T-cell (primary cell): ENCODE data around the gene PTN. TPM values are rescaled to one million over a fixed set of nuclear protein-coding genes. Genes with fewer than 3 reads are reported as not detected.

ENCODE experiments used
- ATAC-seq, 4 experiments: fragments of 200-7000 bp in 3 of 4; fragments of 150-1000 bp in 1 of 4; cut with Tn5 transposase; replicated peaks in 1 of 4; 1 replicate in 3 of 4; 2 replicates in 1 of 4; pipeline ENCODE4 v1.10.0; 2021; ENCODE audit warnings: moderate library complexity in 3 of 4, mild to moderate bottlenecking in 2 of 4, moderate number of reproducible peaks in 1 of 4
- CTCF ChIA-PET, 2 donors: fragments of 300-600 bp; sonication (Branson Sonifier 250); formaldehyde crosslinking; loops; one replicate each; lab custom pipeline; 2022; ENCODE audit warnings: antibody characterized with exemption in 2 of 2; lab: Charles Lee
- POLR2A ChIA-PET, 2 donors: fragments of 300-600 bp; sonication (Branson Sonifier 250); formaldehyde crosslinking; loops; one replicate each; lab custom pipeline; 2022; ENCODE audit warnings: antibody characterized with exemption in 2 of 2; lab: Charles Lee
- DNase-seq, 35 experiments: peaks; one replicate each; pipeline versions ENCODE4 v3.0.0 to v3.0.0-alpha.2; 2013 to 2023
- H3K27ac ChIP-seq: one replicate; pipeline ENCODE4 v1.5.1; 2013; ENCODE audit warnings: low read length
- H3K27me3 ChIP-seq, 2 experiments: replicated peaks in 1 of 2; 1 replicate in 1 of 2; 2 replicates in 1 of 2; pipeline versions ENCODE4 v1.6.1 to v1.7.0; 2013; ENCODE audit warnings: low read length in 1 of 2, mixed read lengths in 1 of 2; ENCODE audit not compliant: control insufficient read depth in 2 of 2, insufficient read depth in 2 of 2; ENCODE audit errors: extremely low read depth in 1 of 2
- H3K36me3 ChIP-seq, 2 donors: 1 replicate in 1 of 2; 2 replicates in 1 of 2; pipeline versions ENCODE4 v1.6.1 to v1.7.0; 2013; ENCODE audit warnings: low read length in 1 of 2; ENCODE audit not compliant: control insufficient read depth in 2 of 2, insufficient read depth in 1 of 2; ENCODE audit errors: extremely low read depth in 1 of 2
- H3K4me1 ChIP-seq, 2 experiments: 1 replicate in 1 of 2; 2 replicates in 1 of 2; pipeline versions ENCODE4 v1.6.1 to v1.7.0; 2013; ENCODE audit warnings: low read length in 2 of 2, mixed read lengths in 1 of 2; ENCODE audit not compliant: insufficient read depth in 2 of 2, control insufficient read depth in 1 of 2; ENCODE audit errors: extremely low read depth in 1 of 2
- H3K4me3 ChIP-seq, 2 donors: 1 replicate in 1 of 2; 2 replicates in 1 of 2; pipeline versions ENCODE4 v1.5.1 to v1.7.0; 2013; ENCODE audit warnings: mild to moderate bottlenecking in 2 of 2, low read length in 1 of 2, moderate library complexity in 1 of 2; ENCODE audit not compliant: control insufficient read depth in 1 of 2; ENCODE audit errors: extremely low read depth in 1 of 2
- H3K9me3 ChIP-seq: 2 replicates; pipeline ENCODE4 v1.7.0; 2013
- H3K27ac Mint-ChIP-seq, 2 donors: one replicate each; pipeline ENCODE4 v1.8.0; 2020 to 2021; ENCODE audit warnings: mild to moderate bottlenecking in 2 of 2, mixed read lengths in 2 of 2
- H3K27me3 Mint-ChIP-seq, 2 donors: one replicate each; pipeline ENCODE4 v1.8.0; 2021 to 2022; ENCODE audit warnings: mixed read lengths in 2 of 2
- H3K36me3 Mint-ChIP-seq: one replicate; pipeline ENCODE4 v1.8.0; 2021; ENCODE audit warnings: mixed read lengths
- H3K4me1 Mint-ChIP-seq, 3 donors: one replicate each; pipeline ENCODE4 v1.8.0; 2020 to 2022; ENCODE audit warnings: mixed read lengths in 3 of 3, mild to moderate bottlenecking in 1 of 3
- H3K4me3 Mint-ChIP-seq, 3 donors: one replicate each; pipeline ENCODE4 v1.8.0; 2020 to 2022; ENCODE audit warnings: mild to moderate bottlenecking in 3 of 3, mixed read lengths in 3 of 3, moderate library complexity in 3 of 3
- H3K9me3 Mint-ChIP-seq, 3 donors: one replicate each; pipeline ENCODE4 v1.8.0; 2020 to 2022; ENCODE audit warnings: mixed read lengths in 3 of 3
- WGBS: methylation state at CpG from one replicate; pipeline ENCODE4 v1.1.5; 2013; ENCODE audit warnings: missing lambda C conversion rate; ENCODE audit not compliant: insufficient coverage; 5-methylcytosine and 5-hydroxymethylcytosine counted together
- total RNA-seq, 35 experiments: library from RNA in 6 of 35; stranded (reverse) in 6 of 35; fragments of 120-200 nt in 1 of 35; gene quantifications; one replicate each; pipeline versions ENCODE4 v1.2.1 to v1.2.4 and lab custom pipeline; 2013 to 2026

PTN gene
- total RNA-seq, 5 donors from 2014 or later (not counting 1 experiment from before 2014, with no cell fraction given) = 0.16 TPM; not detected in 4

DNA sequence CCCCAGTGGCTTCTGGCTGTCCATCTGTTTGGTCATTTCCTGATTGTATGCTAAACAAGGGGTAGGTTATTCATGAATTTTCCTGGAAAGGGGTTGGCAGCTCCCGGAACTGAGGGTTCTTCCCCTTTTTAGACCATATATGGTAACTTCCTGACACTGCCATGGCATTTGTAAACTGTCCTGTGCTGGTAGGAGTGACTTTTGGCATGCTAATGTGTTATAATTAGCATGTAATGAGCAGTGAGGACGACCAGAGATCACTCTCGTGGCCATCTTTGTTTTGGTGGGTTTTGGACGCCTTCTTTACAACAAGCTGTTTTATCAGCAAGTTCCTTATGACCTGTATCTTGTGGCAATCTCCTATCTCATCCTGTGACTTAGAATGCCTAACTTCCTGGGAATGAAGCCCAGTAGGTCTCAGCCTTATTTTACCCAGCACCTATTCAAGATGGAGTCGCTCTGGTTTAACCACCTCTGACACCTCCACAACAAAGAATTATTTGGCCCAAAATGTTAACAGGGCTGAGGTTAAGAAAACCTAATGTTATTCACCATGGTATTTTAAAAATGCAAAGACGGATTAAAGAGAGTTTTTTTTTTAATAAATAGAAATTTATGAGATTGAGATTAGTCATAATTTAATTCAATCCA lies 2.4 kb upstream of the PTN start:
- DNase-seq (no peak), ATAC-seq (no peak)
- ChIA-PET CTCF (no interaction called here), POLR2A (no interaction called here)
- no peaks in the 10 kb centered on the region for H3K9me3 ChIP-seq
- peaks cover 0 to 5% of the 10 kb centered on the region in 2 experiments for H3K27me3 ChIP-seq
- no peak overlapping the region for H3K27ac Mint-ChIP-seq
- H3K36me3 Mint-ChIP-seq = no peaks in the 10 kb centered on the region
- H3K4me1 ChIP-seq = no peaks in the 10 kb centered on the region
- no peaks in the 10 kb centered on the region for H3K36me3 ChIP-seq
- no CpG with 5 or more reads among the region's 6 CpGs for WGBS
- H3K9me3 Mint-ChIP-seq = peaks cover 0 to 7% (median 5%) of the 10 kb centered on the region in 3 donors
- no peak overlapping the region for H3K27ac ChIP-seq
- H3K27me3 Mint-ChIP-seq = peaks cover 5 to 9% of the 10 kb centered on the region in 2 donors
- H3K4me1 Mint-ChIP-seq = peaks cover 0 to 6% (median 0%) of the 10 kb centered on the region in 3 donors
- H3K4me3 Mint-ChIP-seq = no peak overlapping the region
- no peak overlapping the region for H3K4me3 ChIP-seq

DNA sequence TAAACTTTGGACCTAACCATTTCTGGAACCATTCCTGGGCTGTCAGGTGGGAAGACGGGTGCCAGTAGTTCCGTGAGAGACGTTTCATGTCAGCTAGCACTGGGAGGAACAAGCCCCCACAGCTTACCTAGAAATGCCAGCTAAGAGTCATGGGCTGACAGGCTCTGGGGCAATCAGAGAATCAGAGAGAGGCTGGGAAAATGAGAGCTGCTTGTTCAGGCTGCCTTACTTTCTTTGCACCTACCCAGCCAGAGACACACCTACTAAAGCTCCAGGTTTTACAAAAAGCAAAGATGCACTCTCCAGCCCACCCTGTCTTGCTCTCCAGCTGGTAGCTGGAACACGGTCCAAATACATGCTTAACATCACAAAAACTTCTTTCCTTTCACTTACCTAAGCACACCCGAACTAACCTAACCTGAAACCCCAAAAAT lies 688 bp downstream of the PTN start:
- no peak overlapping the region for H3K27ac ChIP-seq
- Mint-ChIP-seq H3K36me3 (no peaks in the 10 kb centered on the region), H3K4me1 (peaks cover 0 to 6% (median 0%) of the 10 kb centered on the region in 3 donors), H3K27ac (no peak overlapping the region), H3K4me3 (no peak overlapping the region), H3K9me3 (peaks cover 7 to 9% (median 8%) of the 10 kb centered on the region in 3 donors), H3K27me3 (peaks cover 5 to 9% of the 10 kb centered on the region in 2 donors)
- no peaks in the 10 kb centered on the region for H3K36me3 ChIP-seq
- ChIA-PET CTCF (no interaction called here), POLR2A (interaction anchor here in 1 of 2 donors (0.6 kb wide), 1 partner anchor 1029 kb away, joined by 16 read pairs; no protein-coding TSS in a partner anchor)
- no peak for ATAC-seq
- H3K9me3 ChIP-seq = no peaks in the 10 kb centered on the region
- no peaks in the 10 kb centered on the region for H3K4me1 ChIP-seq
- WGBS = 34% methylated on average over 4 of the region's 5 CpGs
- no peak overlapping the region for H3K4me3 ChIP-seq
- no peak for DNase-seq
- peaks cover 0 to 5% of the 10 kb centered on the region in 2 experiments for H3K27me3 ChIP-seq

DNA sequence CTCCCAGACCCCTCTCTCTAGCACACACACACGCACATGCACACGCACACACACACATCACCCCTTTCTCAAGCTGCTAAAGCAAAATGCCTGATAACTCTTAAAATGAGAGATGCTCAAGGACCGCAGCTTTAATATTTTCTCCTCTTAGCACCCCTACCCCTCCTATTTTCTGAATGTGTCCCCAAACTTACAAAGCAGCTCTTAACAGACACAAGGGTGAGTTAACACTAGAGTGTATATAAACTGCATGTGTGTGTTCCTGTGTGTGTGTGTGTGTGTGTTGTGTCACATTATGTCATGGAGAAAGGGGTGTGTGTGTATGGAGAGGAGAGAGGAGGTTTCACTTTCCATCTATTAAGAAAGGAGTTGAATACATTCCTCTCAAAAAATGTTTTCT lies 1.3 kb downstream of the PTN start:
- no peaks in the 10 kb centered on the region for H3K4me1 ChIP-seq
- ChIA-PET POLR2A (no interaction called here), CTCF (no interaction called here)
- Mint-ChIP-seq H3K4me1 (peaks cover 0 to 6% (median 0%) of the 10 kb centered on the region in 3 donors), H3K27me3 (peaks cover 5 to 9% of the 10 kb centered on the region in 2 donors), H3K36me3 (no peaks in the 10 kb centered on the region), H3K4me3 (no peak overlapping the region), H3K27ac (no peak overlapping the region), H3K9me3 (peaks cover 7 to 9% (median 8%) of the 10 kb centered on the region in 3 donors)
- no peaks in the 10 kb centered on the region for H3K9me3 ChIP-seq
- H3K4me3 ChIP-seq = no peak overlapping the region
- H3K27ac ChIP-seq = no peak overlapping the region
- no peaks in the 10 kb centered on the region for H3K36me3 ChIP-seq
- WGBS = 76% methylated on average over 2 of the region's 3 CpGs
- no peak for DNase-seq
- ATAC-seq = no peak
- H3K27me3 ChIP-seq = peaks cover 0 to 5% of the 10 kb centered on the region in 2 experiments

DNA sequence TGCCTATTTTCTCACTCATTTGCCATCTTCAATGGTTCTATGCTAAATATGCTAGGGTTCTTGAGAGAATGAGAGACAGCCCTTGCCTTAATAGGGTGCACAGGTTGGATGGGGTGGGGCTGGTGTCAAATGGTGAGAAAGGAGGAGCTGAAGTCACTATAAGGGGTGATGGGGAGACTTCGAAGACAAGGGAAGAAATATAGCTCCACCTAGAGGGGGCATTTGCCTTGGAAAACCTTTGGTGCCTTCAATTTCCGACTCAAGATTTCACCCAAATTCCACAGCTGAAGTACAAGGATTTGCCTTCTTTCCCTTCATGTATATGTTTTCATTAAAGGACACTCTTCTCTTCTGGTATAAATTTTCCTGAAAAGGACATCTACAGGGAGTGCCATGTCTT lies 5.6 kb downstream of the PTN start:
- Mint-ChIP-seq H3K4me1 (peaks cover 0 to 1% (median 0%) of the 10 kb centered on the region in 3 donors), H3K4me3 (no peak overlapping the region), H3K36me3 (no peaks in the 10 kb centered on the region), H3K9me3 (peaks cover 4 to 9% (median 5%) of the 10 kb centered on the region in 3 donors), H3K27me3 (no peaks in the 10 kb centered on the region), H3K27ac (no peak overlapping the region)
- no peaks in the 10 kb centered on the region for H3K9me3 ChIP-seq
- H3K27me3 ChIP-seq = no peaks in the 10 kb centered on the region
- H3K4me3 ChIP-seq = no peak overlapping the region
- H3K27ac ChIP-seq = no peak overlapping the region
- DNase-seq = no peak
- no peak for ATAC-seq
- no peaks in the 10 kb centered on the region for H3K4me1 ChIP-seq
- ChIA-PET POLR2A (no interaction called here), CTCF (no interaction called here)
- WGBS = no CpG with 5 or more reads among the region's 2 CpGs
- no peaks in the 10 kb centered on the region for H3K36me3 ChIP-seq

DNA sequence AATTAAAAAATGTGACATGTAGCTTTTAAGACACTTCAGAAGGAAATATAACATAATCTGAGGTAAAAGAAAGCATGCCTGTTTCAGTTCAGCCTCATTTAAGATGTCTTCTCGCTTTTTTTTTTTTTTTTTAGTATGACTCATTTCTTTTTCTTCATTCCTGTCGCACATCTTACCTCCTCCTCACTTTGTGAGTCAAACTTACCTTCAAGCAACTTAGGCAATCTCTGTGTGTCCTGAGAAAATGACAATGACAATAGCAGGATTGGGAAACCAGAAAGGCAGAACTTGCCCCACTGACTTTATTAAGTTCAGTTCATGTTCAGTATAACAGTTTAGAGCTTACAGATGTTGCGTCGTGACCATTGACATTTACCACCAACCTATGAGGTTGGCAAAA lies 7.7 kb downstream of the PTN start:
- Mint-ChIP-seq H3K27ac (no peak overlapping the region), H3K9me3 (peaks cover 4 to 9% (median 5%) of the 10 kb centered on the region in 3 donors), H3K36me3 (no peaks in the 10 kb centered on the region), H3K4me3 (no peak overlapping the region), H3K27me3 (no peaks in the 10 kb centered on the region), H3K4me1 (no peaks in the 10 kb centered on the region)
- Histone ChIP-seq H3K27ac (no peak overlapping the region), H3K4me1 (no peaks in the 10 kb centered on the region), H3K36me3 (no peaks in the 10 kb centered on the region), H3K4me3 (no peak overlapping the region), H3K27me3 (no peaks in the 10 kb centered on the region), H3K9me3 (no peaks in the 10 kb centered on the region)
- no peak for ATAC-seq
- no peak for DNase-seq
- 80% methylated on average over 2 of the region's 4 CpGs for WGBS
- POLR2A ChIA-PET = interaction anchor here in 1 of 2 donors (0.9 kb wide), 1 partner anchor 10 kb away, joined by 3 read pairs; no protein-coding TSS in a partner anchor
- CTCF ChIA-PET = no interaction called here

DNA sequence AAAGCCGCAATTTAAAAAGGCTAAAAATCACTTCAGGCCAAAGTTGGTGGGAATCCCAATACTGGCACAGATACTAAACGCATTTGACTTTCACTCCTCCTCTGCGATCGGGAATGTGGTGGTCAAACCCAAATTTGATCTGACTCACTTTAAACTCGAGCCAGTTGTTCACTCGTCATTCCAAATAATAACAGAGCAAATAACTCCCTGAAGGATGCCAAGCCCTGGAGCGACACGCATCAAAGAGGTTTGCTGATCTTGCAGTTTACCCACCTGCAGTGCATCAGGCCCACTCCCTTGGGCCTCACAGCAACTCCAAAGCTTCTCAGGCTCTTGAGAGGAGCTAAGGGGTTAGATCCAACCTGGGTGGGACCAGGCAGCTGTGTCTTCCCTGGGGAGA lies 12.2 kb downstream of the PTN start:
- DNase-seq (no peak), ATAC-seq (no peak)
- CTCF ChIA-PET = no interaction called here
- H3K4me3 ChIP-seq = no peak overlapping the region
- Mint-ChIP-seq H3K9me3 (peaks cover 2 to 11% (median 5%) of the 10 kb centered on the region in 3 donors), H3K4me3 (no peak overlapping the region), H3K27me3 (peaks cover 0 to 1% of the 10 kb centered on the region in 2 donors), H3K4me1 (no peaks in the 10 kb centered on the region), H3K36me3 (no peaks in the 10 kb centered on the region), H3K27ac (no peak overlapping the region)
- H3K9me3 ChIP-seq = no peaks in the 10 kb centered on the region
- POLR2A ChIA-PET = no interaction called here
- no peaks in the 10 kb centered on the region for H3K36me3 ChIP-seq
- no peak overlapping the region for H3K27ac ChIP-seq
- 87% methylated on average over 7 of the region's 8 CpGs for WGBS
- no peaks in the 10 kb centered on the region for H3K27me3 ChIP-seq
- no peaks in the 10 kb centered on the region for H3K4me1 ChIP-seq
